Osteocyte (in vitro differentiated cells): ENCODE data around the gene UBE2G2. TPM values are rescaled to one million over a fixed set of nuclear protein-coding genes. Genes with fewer than 3 reads are reported as not detected.

Source experiments
- DNase-seq: peaks from one replicate; pipeline ENCODE4 v3.0.0; 2021; ENCODE audit warnings: mixed read lengths; ENCODE audit not compliant: unreplicated experiment; ENCODE audit errors: extremely low spot score
- H3K27ac Mint-ChIP-seq: one replicate; pipeline ENCODE4 v1.8.0; 2021; ENCODE audit warnings: mild to moderate bottlenecking, mixed read lengths; ENCODE audit not compliant: unreplicated experiment
- H3K27me3 Mint-ChIP-seq: one replicate; pipeline ENCODE4 v1.8.0; 2021; ENCODE audit warnings: mixed read lengths; ENCODE audit not compliant: unreplicated experiment
- H3K36me3 Mint-ChIP-seq: one replicate; pipeline ENCODE4 v1.8.0; 2021; ENCODE audit warnings: mixed read lengths; ENCODE audit not compliant: unreplicated experiment
- H3K4me1 Mint-ChIP-seq: one replicate; pipeline ENCODE4 v1.8.0; 2021; ENCODE audit warnings: mixed read lengths; ENCODE audit not compliant: unreplicated experiment
- H3K4me3 Mint-ChIP-seq: one replicate; pipeline ENCODE4 v1.8.0; 2021; ENCODE audit warnings: mild to moderate bottlenecking, moderate library complexity, mixed read lengths; ENCODE audit not compliant: unreplicated experiment
- H3K9me3 Mint-ChIP-seq: one replicate; pipeline ENCODE4 v1.8.0; 2021; ENCODE audit warnings: mixed read lengths; ENCODE audit not compliant: unreplicated experiment
- total RNA-seq: library from RNA; stranded (reverse); gene quantifications from 2 replicates; pipeline ENCODE4 v1.2.1, GENCODE V29; 2021
- TF ChIP-seq, protein P1 (sequence below): fragments of 200-600 bp; sonication (generic); IDR thresholded peaks from 2 replicates; pipeline ENCODE4 v1.5.0; 2021; ENCODE audit warnings: antibody characterized with exemption, mild to moderate bottlenecking, moderate library complexity

UBE2G2 gene
- total RNA-seq, 1 donor from 2014 or later: 78.7 TPM

GRCh38 chr21:44723177-44724131 is 78.2 kb downstream of the UBE2G2 start:
- Mint-ChIP-seq H3K27me3 (peaks cover 52% of the 10 kb centered on the region), H3K27ac (no peak overlapping the region), H3K36me3 (no peaks in the 10 kb centered on the region), H3K4me3 (no peak overlapping the region), H3K4me1 (peaks cover under 1% of the 10 kb centered on the region), H3K9me3 (no peaks in the 10 kb centered on the region)
- DNase-seq: peak; percentile 85
- TF ChIP-seq, protein P1, sequence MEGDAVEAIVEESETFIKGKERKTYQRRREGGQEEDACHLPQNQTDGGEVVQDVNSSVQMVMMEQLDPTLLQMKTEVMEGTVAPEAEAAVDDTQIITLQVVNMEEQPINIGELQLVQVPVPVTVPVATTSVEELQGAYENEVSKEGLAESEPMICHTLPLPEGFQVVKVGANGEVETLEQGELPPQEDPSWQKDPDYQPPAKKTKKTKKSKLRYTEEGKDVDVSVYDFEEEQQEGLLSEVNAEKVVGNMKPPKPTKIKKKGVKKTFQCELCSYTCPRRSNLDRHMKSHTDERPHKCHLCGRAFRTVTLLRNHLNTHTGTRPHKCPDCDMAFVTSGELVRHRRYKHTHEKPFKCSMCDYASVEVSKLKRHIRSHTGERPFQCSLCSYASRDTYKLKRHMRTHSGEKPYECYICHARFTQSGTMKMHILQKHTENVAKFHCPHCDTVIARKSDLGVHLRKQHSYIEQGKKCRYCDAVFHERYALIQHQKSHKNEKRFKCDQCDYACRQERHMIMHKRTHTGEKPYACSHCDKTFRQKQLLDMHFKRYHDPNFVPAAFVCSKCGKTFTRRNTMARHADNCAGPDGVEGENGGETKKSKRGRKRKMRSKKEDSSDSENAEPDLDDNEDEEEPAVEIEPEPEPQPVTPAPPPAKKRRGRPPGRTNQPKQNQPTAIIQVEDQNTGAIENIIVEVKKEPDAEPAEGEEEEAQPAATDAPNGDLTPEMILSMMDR: no peak

GRCh38 chr21:44722731-44723130 is 78.9 kb downstream of the UBE2G2 start:
- Mint-ChIP-seq H3K27me3 (peaks cover 59% of the 10 kb centered on the region), H3K4me1 (peaks cover 7% of the 10 kb centered on the region), H3K4me3 (no peak overlapping the region), H3K36me3 (no peaks in the 10 kb centered on the region), H3K27ac (no peak overlapping the region), H3K9me3 (no peaks in the 10 kb centered on the region)
- TF ChIP-seq, protein P1: no peak
- peak; percentile 60 for DNase-seq

GRCh38 chr21:44720170-44720569 is 81.5 kb downstream of the UBE2G2 start:
- TF ChIP-seq, protein P1: no peak
- Mint-ChIP-seq H3K4me3 (no peak overlapping the region), H3K27me3 (peaks cover 56% of the 10 kb centered on the region), H3K36me3 (no peaks in the 10 kb centered on the region), H3K9me3 (no peaks in the 10 kb centered on the region), H3K4me1 (peaks cover 7% of the 10 kb centered on the region), H3K27ac (no peak overlapping the region)
- DNase-seq: no peak

Other genes starting within 250 kb of the UBE2G2 start
- not detected in 2 replicates for gene KRTAP10-3, start 243.0 kb downstream of the UBE2G2 start, total RNA-seq
- gene KRTAP10-4, start 228.1 kb downstream of the UBE2G2 start, total RNA-seq: not detected in 2 replicates
- gene KRTAP10-5, start 221.2 kb downstream of the UBE2G2 start, total RNA-seq: not detected in 2 replicates
- gene KRTAP10-6, start 209.3 kb downstream of the UBE2G2 start, total RNA-seq: not detected in 2 replicates
- not detected in 2 replicates for gene KRTAP10-7, start 201.2 kb downstream of the UBE2G2 start, total RNA-seq
- not detected in 2 replicates for gene KRTAP10-8, start 189.7 kb downstream of the UBE2G2 start, total RNA-seq
- not detected in 2 replicates for gene KRTAP10-9, start 174.7 kb downstream of the UBE2G2 start, total RNA-seq
- gene KRTAP10-10, start 164.5 kb downstream of the UBE2G2 start, total RNA-seq: not detected in 2 replicates
- gene KRTAP10-11, start 155.4 kb downstream of the UBE2G2 start, total RNA-seq: not detected in 2 replicates
- not detected in 2 replicates for gene KRTAP12-4, start 147.2 kb downstream of the UBE2G2 start, total RNA-seq
- gene KRTAP12-3, start 143.9 kb downstream of the UBE2G2 start, total RNA-seq: not detected in 2 replicates
- not detected in 2 replicates for gene KRTAP12-2, start 134.9 kb downstream of the UBE2G2 start, total RNA-seq
- not detected in 2 replicates for gene KRTAP12-1, start 119.7 kb downstream of the UBE2G2 start, total RNA-seq
- gene KRTAP10-12, start 104.6 kb downstream of the UBE2G2 start, total RNA-seq: not detected in 2 replicates
- gene TSPEAR, start 90.2 kb downstream of the UBE2G2 start, total RNA-seq: not detected in 2 replicates
- 69.6 and 74.9 TPM in 2 replicates for gene SUMO3, start 16.2 kb upstream of the UBE2G2 start, total RNA-seq
- gene PTTG1IP, start 71.9 kb upstream of the UBE2G2 start, total RNA-seq: 318 and 328 TPM in 2 replicates
- gene ITGB2, start 119.1 kb upstream of the UBE2G2 start, total RNA-seq: 0.62 and 1.1 TPM in 2 replicates
- 30.4 and 33.1 TPM in 2 replicates for gene SLX9, start 138.2 kb upstream of the UBE2G2 start, total RNA-seq